ENCODE measurements around the gene UPF1. TPM values are rescaled to one million over a fixed set of nuclear protein-coding genes. Genes with fewer than 3 reads are reported as not detected.

The UPF1 gene
- total RNA-seq, 1 donor from 2014 or later = 225 TPM

DNA sequence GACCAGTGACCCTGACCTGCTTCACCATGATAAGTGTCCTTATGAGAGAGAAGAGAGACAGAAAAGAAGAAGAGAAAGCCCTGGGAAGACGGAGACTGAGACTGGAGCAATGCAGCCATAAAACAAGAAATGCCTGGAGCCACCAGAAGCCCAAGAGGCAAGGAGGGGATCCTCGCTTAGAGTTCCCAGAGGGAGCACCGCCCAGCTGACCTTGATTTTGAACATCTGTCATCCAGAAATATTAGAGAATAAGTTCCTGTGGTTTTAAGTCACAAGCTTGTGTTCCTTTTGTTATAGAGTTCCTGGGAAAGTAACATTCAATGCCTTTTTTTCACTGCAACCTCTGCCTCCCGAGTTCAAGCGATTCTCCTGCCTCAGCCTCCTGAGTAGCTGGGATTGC, 44.0 kb downstream of the UPF1 start:
- Histone ChIP-seq H3K36me3 (no peaks in the 10 kb centered on the region), H3K27ac (no peak overlapping the region), H3K9me3 (no peaks in the 10 kb centered on the region), H3K4me1 (no peaks in the 10 kb centered on the region), H3K27me3 (no peaks in the 10 kb centered on the region), H3K4me3 (no peak overlapping the region)
- intact Hi-C loops (cut with DNase I) = no loop called here
- TF ChIP-seq, protein P1, sequence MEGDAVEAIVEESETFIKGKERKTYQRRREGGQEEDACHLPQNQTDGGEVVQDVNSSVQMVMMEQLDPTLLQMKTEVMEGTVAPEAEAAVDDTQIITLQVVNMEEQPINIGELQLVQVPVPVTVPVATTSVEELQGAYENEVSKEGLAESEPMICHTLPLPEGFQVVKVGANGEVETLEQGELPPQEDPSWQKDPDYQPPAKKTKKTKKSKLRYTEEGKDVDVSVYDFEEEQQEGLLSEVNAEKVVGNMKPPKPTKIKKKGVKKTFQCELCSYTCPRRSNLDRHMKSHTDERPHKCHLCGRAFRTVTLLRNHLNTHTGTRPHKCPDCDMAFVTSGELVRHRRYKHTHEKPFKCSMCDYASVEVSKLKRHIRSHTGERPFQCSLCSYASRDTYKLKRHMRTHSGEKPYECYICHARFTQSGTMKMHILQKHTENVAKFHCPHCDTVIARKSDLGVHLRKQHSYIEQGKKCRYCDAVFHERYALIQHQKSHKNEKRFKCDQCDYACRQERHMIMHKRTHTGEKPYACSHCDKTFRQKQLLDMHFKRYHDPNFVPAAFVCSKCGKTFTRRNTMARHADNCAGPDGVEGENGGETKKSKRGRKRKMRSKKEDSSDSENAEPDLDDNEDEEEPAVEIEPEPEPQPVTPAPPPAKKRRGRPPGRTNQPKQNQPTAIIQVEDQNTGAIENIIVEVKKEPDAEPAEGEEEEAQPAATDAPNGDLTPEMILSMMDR (IDR thresholded peaks at IDR 0.05) = no peak
- DNase-seq (ENCODE audit: low spot score in 2 of 2) = no peak

DNA sequence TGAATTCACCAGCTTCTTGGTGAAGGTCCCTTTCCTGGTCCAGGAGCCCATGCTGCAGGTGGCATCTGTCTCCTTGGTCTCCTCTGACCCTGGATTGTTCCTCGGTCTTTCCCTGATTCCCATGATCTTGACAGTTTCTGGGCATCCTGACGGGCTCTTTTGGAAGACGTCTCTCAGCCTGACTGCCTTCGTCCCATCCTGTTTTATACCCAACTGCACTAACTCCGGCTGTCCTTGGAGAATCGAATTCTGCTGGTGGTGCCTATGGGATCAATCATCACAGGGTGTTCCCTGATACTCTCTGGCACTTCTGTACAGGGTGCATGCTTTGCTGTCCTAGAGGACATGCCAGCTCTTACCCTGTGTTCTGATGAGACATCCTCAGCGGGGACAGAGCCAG, 45.1 kb downstream of the UPF1 start:
- no peak overlapping the region for H3K27ac ChIP-seq
- no peaks in the 10 kb centered on the region for H3K9me3 ChIP-seq
- H3K36me3 ChIP-seq = no peaks in the 10 kb centered on the region
- intact Hi-C loops (cut with DNase I) = no loop called here
- no peaks in the 10 kb centered on the region for H3K4me1 ChIP-seq
- no peak overlapping the region for H3K4me3 ChIP-seq
- no peak for DNase-seq (ENCODE audit: low spot score in 2 of 2)
- no peaks in the 10 kb centered on the region for H3K27me3 ChIP-seq
- TF ChIP-seq, protein P1 (IDR thresholded peaks at IDR 0.05) = no peak

DNA sequence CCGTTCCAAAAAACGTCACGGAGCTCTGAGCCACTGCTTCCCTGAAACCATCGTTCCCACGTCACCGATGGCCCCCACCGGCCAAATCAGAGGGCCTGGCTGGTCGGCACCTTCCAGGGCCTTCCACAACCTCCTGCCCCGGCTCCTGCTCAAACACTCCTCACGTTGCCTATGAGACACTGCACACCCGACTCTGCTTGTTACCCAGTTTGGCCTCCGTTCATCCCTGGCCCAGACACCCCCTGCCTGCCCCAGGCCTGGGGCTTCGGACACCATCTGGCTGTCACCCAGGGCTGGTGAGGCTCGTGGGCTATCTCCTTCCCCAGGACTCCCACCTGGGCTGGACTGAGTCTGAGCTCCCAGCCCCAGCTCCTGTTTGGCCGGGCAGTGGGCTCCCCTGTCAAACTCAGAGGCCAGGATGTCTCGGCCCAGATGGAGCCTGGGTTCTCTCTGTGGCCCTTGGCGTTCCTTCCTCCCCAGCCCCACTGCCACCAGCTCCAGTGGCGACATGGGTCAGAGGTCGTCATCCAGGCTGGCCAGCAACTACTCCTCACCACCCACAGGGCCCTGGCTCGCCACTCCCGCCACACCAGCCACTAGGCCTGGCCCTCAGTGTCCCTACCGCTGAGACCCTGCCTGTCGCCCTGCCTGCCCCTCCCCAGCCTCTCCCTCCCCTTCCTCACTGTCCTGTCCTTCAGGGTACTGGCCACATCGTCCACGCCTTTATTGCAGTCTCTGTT, 46.5 kb downstream of the UPF1 start:
- Histone ChIP-seq H3K4me3 (no peak overlapping the region), H3K4me1 (no peaks in the 10 kb centered on the region), H3K36me3 (no peaks in the 10 kb centered on the region), H3K27ac (no peak overlapping the region), H3K9me3 (no peaks in the 10 kb centered on the region), H3K27me3 (no peaks in the 10 kb centered on the region)
- intact Hi-C loops (cut with DNase I) = no loop called here
- DNase-seq (ENCODE audit: low spot score in 2 of 2) = no peak
- TF ChIP-seq, protein P1 (IDR thresholded peaks at IDR 0.05) = no peak

DNA sequence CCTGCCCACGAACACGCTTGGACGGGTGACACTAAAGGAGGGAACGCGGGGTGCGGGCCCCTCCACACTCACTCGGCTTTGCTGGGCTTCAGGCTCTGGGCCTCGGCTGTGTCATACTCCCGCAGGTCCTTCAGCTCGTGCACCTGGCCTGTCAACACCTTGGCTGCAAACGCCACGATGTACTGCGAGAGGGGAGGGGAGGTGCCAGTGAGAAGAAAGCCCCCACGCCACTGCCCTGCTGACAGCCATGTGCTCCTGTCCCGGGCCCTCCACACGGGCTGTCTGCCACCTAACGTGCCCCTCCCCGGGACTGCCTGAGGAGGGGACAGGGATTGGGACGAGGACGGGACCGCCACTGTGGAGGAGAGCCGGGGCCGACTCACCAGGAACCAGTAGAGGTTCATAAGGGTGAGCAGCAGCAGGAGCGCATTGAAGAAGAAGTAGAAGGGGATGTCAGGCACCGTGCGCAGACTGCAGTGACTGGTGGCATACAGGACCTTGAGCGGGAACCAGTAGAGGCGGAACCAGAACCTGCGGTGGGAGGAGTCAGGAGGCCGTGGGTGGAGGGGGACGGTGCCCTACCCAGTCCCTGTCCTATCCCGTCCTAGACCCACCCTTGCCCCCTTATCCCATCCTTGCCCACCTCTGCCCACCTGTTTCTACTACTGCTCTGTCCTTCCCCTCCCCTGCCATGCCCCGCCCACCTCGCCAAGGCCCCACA, 47.3 kb downstream of the UPF1 start:
- Histone ChIP-seq H3K4me1 (no peaks in the 10 kb centered on the region), H3K27ac (no peak overlapping the region), H3K9me3 (no peaks in the 10 kb centered on the region), H3K27me3 (no peaks in the 10 kb centered on the region), H3K36me3 (no peaks in the 10 kb centered on the region), H3K4me3 (no peak overlapping the region)
- intact Hi-C loops (cut with DNase I) = no loop called here
- no peak for DNase-seq (ENCODE audit: low spot score in 2 of 2)
- TF ChIP-seq, protein P1 (IDR thresholded peaks at IDR 0.05) = no peak

DNA sequence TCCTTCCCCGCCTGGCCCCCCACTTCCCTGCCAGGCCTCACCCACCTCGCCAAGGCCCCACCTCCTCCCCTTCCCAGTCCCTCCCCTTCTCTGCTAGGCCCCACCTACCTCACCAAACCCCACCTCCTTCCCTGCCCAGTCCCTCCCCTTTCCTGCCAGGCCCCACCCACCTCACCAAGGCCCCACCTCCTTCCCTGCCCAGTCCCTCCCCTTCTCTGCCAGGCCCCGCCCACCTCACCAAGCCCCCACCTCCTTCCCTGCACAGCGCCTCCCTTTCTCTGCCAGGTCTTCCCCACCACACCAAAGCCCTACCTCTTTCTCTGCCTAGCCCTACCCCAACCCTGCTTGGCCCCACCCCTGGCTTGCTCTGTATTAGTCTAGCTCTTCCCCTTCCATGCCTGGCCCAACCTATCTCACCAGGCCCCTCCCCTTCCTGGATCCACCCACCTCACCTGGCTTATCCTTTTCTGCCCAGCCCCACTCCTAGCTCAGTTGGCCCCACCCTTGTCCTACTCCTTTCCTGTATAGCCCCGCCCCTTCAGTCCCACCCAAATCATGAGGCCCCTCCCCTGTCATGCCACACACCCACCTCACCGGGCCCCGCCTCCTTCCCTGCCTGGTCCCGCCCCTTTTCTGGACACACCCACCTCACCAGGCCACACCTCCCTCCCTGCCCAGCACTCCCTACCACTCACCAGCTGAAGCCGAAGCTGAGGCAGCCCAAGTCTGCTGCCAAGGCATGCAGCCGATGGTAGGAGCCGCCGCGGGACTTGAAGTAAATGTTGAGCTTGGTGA, 48.0 kb downstream of the UPF1 start:
- Histone ChIP-seq H3K27ac (no peak overlapping the region), H3K27me3 (no peaks in the 10 kb centered on the region), H3K4me3 (no peak overlapping the region), H3K36me3 (no peaks in the 10 kb centered on the region), H3K9me3 (no peaks in the 10 kb centered on the region), H3K4me1 (no peaks in the 10 kb centered on the region)
- TF ChIP-seq, protein P1 (IDR thresholded peaks at IDR 0.05) = no peak
- no peak for DNase-seq (ENCODE audit: low spot score in 2 of 2)
- intact Hi-C loops (cut with DNase I) = no loop called here

Measured in ascending aorta (tissue), 2 donors.